Stimulated activated CD4-positive, alpha-beta T cell treated with anti-CD3 and anti-CD28 coated beads, Interleukin-1b, Interleukin-23, amount 100 ng/mL, for 4 hours (primary cell): Measurements from ENCODE around the gene PI4KB.
"Not testable (repeated sequence)": the region's sequence is repeated elsewhere in the genome, so short reads cannot be mapped to it uniquely, and the experiment has no call there.

ENCODE experiments used
- DNase-seq, 2 donors: peaks; one replicate each; pipeline ENCODE4 v3.0.0-alpha.2; 2020; ENCODE audit warnings: low read depth in 2 of 2

Gene PI4KB

DNA sequence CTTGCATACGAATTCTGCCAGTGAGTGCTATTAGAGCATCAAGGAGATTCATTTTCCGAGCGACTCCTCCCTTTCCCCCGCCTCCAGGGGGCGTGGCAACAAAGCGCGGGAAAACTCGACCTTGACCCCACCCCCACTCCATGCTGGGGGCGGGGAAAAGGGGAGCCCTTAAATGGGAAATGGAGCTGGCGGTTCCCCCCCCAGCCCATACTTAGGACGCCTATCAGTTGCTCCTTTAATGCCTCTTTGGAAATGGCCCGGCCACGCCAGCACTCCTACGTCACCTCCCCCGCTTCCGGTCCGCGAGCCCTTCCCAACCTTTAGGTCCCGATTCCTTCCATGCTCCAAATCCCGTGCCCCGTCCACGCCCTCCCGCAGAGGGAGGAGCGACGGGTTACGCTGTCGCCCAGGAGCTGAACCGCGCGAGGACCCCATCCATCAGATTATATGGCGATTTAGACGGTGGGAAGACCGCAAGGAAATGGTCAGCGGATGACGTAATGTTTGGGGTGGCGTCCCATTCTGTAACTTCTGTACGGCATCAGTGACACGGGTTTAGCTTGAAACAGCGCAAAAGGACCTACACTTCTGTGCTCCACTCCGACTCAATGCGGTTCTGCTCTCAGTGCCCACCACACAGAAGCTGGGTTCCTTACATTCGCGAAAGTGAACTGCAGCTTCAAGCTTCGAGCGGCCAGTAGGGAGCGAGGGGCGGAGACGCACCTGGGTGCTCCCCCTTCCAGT, 45.8 kb downstream of the PI4KB start:
- DNase-seq: peak; percentile 94 to 95

DNA sequence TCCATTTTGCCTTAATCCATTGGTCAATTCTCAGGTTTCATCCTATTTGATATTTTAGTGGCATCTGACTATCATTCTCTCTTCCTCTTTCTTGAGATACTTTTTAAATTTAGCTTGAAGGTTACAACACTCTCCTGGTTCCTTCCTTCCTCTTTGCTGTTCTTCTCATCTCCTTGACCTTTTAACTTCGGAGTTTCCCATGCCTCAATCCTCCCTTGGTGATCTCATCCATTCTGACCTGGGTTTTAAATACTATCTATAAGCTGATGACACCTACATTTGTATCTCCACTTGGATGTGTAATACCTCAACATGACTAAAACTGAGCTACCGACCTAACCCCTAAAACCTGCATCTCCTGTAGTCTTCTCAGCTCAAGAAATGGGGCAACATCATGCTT, 50.0 kb downstream of the PI4KB start:
- no peak for DNase-seq

DNA sequence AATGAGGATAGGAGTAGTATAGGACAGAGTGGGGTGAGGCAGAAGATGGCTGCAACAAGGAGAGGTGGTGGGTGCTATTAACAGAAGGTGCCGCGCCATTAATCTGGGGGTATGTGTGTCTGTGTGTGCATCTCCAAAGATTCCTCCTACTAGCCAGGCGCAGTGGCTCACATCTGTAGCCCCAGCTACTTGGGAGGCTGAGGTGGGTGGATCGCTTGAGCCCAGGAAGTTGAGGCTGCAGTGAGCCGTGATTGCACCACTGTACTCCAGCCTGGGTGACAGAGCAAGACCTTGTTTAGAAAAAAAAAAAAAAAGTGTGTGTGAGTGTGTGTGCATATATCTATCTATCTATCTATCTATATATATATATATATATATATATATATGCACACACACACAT, 51.9 kb downstream of the PI4KB start:
- not testable (repeated sequence) for DNase-seq

DNA sequence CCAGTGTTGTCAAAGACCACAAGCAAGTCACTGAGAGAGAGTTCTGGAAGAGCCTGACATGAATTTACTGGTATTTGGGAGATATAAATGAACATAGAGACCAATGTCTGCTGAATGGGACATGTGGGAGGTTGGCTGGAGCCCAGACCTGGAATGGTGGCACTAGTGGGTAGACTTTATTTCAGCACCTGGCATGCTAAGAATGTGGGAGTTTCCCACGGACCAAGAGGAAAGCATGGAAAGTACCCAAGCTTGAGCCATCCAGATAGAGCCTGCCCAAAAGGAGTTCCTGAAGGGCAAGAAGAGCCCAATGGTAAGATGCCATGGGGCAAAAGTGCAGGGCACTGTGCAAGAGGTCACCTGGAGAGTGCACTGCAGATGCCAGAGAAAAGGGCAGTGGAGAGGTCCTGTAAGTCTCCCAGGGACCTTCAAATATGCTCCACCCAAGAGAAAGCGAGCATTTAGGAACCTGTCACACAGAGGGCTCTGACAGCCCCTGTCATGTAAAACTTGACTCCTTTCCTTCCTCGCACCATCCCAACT, 53.2 kb downstream of the PI4KB start:
- DNase-seq: no peak

DNA sequence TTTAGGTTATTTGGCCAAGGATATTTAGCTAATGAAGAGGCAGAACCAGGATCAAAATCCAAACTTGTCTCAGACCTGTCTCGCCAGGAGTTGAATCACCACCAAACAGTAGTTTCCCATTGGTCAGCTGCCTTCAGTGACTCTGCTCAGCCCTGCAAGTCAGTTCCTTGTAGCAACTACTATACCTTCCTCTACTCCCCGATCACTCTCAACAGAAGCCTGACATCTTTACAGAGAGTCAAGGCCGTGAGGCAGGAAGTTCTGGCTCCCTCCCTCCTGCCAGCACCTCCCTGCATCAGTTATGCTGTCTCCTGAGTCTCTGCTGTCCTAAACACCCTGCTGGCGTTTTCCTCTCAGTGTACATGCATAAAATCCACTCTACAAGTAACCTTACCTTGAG, 59.5 kb downstream of the PI4KB start:
- no peak for DNase-seq

- DNase-seq: no peak
Measured at GRCh38 chr1:151266821-151267220, 60.4 kb downstream of the PI4KB start.

DNA sequence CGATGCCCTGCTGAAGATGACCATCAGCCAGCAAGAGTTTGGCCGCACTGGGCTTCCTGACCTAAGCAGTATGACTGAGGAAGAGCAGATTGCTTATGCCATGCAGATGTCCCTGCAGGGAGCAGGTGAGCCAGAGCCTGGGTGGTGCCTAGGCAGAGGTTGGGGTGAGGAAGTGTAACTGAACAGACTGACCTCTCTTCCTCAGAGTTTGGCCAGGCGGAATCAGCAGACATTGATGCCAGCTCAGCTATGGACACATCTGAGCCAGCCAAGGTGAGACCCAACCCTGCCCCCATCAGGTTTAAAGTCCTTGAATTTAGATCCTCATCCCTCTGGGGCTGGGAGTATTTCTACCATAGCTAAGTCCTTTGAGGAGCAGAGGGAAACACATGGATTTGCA, 60.9 kb downstream of the PI4KB start:
- no peak for DNase-seq

DNA sequence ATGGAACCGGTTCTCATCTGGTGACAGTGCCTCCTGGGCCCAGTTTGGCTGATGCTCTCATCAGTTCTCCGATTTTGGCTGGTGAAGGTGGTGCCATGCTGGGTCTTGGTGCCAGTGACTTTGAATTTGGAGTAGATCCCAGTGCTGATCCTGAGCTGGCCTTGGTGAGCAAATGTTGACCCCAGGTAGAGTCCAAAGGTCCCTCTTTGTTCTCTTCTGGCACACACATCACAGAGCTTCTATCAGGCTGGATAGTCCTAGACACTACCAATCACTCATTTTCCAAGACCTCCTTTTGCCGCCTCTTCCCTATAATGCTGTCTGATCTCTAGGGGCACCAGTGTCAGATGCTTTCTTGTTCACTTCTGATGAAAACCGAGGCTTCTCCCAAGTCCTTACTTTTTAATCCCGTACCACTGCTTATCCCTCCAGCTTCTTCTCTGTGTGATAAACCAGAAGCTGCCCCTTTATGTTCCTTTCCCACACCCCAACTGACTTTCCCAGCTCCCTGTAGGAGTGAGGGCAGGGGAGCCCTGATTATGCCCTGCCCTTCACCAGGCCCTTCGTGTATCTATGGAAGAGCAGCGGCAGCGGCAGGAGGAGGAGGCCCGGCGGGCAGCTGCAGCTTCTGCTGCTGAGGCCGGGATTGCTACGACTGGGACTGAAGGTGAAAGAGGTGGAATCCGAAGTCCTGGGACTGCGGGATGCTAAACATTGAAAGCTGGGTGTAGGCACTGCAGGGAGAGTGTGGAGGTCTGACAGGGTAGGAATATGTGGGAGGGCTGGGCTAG, 61.6 kb downstream of the PI4KB start:
- no peak for DNase-seq

GRCh38 chr1:151259351-151259750, 67.9 kb downstream of the PI4KB start:
- DNase-seq: no peak

- DNase-seq: no peak
Measured at GRCh38 chr1:151255381-151255780, 71.8 kb downstream of the PI4KB start.

GRCh38 chr1:151254217-151255213, 72.7 kb downstream of the PI4KB start, which contains the start of gene PSMD4:
TSS of gene PSMD4 (plus strand) at chr1:151254734. CDS start at chr1:151254783, 49 bp downstream.
- peak; percentile 84 to 88 for DNase-seq

DNA sequence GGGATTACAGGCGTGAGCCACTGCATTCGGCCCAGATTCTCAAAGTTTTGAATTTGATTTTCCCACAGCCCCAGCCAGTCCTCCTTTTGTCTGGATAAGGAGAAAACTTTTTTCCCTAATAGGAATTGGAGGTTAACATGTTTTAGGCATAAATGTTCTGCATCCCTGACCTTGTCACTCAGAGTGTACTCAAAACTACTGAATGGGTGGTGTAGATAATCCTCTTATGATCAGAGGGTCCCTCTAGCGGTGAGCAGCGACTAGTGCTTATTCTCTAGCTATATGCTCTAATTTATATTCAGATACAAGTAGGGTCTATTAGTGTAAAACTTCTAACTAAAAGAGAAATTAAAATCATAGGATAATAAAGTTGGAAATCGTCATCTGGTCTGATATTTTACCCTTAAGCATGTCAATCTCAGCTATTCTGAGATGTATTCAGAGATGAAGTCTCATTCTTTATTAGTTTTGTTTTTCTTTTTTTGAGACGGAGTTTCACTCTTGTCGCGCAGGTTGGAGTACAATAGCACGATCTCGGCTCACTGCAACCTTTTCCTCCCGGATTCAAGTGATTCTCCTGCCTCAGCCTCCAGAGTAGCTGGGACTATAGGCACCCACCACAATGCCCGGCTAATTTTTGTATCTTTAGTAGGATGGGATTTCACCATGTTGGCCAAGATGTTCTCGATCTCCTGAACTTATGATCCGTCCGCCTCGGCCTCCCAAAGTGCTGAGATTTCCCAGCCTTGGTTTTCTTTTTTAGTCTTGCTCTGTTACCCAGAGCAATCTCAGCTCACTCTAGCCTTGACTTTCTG, 75.4 kb downstream of the PI4KB start:
- peak; percentile 28 to 50 for DNase-seq

GRCh38 chr1:151246786-151247185, 80.4 kb downstream of the PI4KB start:
- no peak for DNase-seq

DNA sequence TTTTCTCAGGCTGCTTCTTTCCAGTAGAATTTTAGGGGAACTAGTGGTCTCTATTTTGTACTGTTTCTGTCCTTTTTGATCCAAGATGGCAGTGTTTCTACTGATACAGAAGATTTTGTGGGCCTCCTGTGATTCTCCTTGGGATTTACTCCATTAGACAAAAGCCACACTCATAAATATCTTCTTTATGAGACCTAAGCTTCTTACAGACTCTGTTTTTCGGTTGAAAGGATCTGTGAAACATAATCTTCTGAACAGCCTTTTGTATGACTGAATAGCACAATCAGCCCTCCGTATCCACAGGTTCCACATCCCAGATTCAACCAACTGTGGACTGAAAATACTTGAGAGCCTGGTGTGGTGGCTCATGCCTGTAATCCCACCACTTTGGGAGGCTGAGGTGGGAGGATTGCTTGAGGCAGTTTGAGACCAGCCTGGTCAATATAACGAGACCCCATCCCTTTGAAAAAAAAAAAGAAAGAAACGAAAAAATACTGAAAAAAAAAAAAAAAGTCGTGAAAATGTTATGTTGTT, 83.5 kb downstream of the PI4KB start:
- no peak for DNase-seq

- DNase-seq: no peak
Measured at GRCh38 chr1:151242442-151242841, 84.8 kb downstream of the PI4KB start.
